ENCODE results near the gene SELENOM.

SELENOM gene, protein sequence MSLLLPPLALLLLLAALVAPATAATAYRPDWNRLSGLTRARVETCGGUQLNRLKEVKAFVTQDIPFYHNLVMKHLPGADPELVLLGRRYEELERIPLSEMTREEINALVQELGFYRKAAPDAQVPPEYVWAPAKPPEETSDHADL

DNA sequence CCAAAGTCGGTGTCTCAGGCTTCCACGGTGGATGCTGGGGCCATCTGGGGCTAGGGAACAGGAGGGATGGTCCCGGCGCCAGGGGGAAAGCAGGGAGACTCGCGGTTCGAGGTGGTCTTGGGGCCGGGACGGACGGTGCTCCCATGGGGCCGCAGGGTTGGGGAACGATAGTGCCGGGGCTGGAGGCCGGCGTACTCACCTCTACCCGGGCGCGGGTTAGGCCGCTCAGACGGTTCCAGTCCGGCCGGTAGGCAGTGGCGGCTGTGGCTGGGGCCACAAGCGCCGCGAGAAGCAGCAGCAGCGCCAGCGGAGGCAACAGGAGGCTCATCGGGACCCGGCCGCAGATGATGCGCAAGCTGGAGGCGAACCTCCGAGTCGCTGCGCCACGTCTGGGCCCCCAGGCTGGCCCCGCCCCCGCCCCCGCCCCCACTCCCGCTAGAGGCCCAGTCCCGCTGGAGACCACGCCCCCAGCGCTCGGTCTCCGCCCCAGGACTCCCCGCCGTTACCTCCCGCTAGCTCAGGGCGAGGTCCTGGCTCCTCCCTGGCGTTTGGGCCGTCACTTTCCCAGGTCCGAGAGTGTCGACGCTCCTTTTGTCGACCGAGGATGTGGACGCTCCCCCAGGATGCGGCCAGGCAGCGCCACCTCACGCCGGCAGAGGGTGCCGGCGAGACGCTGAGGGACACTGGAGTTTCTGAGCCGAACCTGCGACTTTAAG lies at the start of gene SELENOM:
Gene SELENOM (minus strand): TSS at position 391 of the 716 bp plus-strand sequence. CDS start 63 bp downstream, at position 328.
- DNase-seq (ENCODE audit: low spot score) = peak; percentile 99

DNA sequence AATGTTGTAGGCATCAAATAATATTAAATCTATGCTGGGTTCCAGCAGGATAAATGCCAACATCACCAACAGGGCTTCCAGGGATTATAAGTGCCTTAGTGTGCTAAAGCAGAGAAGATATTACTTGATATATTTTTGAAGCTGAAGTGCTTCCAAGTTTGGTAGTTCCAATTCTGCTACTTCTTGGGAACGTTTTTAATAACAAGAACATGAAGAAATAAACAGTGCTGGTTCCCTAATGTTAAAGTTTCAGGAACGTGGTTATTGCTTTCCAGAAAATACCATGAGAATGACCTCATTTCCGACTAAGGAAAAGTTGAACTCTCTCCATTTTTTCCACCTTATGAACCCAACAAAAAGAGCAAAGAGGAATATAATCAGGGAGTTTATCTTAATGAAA lies 48.1 kb upstream of the SELENOM start:
- peak; percentile 13 for DNase-seq (ENCODE audit: low spot score)

DNA sequence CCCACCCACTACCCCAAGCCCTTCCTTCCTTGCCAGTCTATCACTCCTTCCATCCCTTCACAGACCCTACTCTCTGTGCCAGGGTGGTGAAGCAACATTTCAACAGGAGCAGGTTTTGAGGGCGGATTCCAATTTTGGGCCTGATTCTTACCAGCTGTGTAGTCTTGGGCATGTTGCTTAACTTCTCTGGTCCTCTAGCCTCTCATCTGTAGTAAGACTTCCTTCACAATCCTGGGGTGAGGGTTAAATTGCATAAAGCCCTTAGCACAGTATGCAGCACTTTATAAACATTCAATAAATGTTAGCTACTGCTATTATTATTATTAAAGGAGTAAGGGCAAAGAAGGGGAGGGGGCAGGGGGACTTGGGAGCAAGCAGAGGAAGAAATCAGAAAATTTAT lies 47.6 kb upstream of the SELENOM start:
- peak; percentile 4 for DNase-seq (ENCODE audit: low spot score)

DNA sequence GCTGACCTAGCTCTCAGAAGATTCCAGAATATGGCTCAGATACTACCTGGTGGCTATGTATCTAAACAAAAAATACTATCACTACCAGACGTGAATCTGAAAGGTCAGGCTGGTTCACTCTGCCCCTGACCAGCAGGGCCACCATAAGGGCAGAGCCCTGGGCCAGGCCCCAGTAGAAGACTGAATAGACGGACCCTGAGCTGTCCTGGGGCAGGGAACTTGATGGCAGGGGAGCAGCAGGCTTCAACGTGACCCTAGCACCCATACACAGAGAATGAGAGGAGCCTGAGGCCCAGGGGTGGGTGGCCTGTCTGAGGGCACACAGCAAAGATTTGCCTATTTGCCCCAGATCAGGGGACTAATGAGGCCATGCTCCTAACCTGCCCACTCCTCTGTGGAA lies 46.0 kb upstream of the SELENOM start:
- no peak for DNase-seq (ENCODE audit: low spot score)

DNA sequence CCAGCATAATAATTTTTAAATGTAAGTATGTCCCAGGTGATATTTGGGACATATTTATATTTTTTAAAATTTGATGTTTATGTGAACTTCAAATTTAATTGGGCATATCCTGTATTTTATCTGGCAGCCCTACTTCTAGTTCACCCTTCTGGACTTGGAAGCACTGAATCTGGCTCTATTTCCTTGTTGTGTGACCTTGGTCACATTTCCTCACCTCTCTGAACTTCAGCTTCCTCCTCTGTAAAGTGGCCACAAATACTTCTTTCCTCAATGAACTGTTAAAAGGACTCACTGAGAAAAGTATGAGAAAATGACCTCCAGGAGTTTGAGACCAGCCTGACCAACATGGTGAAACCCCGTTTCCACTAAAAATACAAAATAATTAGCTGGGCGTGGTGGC lies 44.5 kb upstream of the SELENOM start:
- no peak for DNase-seq (ENCODE audit: low spot score)

DNA sequence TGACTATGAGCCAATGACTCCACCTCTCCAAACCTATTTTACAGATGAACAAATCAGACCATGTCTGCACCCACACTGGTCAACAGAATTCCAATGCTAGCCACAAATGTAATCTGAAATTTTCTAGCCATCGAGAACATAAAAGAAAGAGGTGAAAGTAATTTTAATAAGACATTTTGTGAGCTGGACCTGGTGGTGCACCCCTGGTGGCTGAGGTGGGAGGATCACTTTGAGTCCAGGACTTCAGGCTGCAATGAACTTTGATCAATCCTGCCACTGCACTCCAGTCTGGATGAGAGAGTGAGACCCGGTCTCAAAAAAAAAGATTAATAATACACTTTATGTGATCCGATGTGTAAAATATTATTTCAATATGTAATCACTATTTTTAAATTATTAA lies 43.2 kb upstream of the SELENOM start:
- peak; percentile 10 for DNase-seq (ENCODE audit: low spot score)

DNA sequence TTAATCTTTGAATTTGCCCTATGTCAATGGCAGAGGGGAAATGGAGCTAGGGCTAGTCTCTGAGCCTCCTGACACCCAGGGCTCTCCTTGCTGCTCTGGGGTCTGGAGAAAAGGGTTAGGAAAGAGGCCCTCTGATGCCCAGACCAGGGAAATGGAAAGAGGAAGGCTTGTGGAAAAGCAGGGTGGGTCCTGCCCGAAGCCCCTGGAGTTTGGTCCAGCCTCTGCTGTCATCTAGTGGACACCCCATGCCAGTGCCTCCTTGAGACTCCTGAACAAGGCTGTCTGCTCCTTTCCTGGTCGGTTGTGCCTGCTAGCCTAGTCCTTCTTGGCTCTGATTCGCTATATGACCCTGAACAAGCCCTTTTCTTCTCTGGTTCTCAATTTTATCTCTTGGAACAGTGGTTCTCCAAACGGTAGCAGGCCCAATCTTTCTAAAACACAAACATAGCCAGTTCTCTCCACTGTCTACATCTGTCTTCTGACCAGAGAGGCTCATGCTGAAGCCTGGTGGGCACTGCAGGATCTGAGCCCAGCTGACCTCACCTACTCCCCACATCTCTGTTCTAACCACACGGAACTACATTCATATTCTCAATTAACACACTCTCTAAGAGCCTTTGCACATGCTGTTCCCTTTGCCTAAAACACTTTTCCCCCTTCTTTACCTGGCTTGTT lies 41.7 kb upstream of the SELENOM start:
- peak; percentile 93 for DNase-seq (ENCODE audit: low spot score)

DNA sequence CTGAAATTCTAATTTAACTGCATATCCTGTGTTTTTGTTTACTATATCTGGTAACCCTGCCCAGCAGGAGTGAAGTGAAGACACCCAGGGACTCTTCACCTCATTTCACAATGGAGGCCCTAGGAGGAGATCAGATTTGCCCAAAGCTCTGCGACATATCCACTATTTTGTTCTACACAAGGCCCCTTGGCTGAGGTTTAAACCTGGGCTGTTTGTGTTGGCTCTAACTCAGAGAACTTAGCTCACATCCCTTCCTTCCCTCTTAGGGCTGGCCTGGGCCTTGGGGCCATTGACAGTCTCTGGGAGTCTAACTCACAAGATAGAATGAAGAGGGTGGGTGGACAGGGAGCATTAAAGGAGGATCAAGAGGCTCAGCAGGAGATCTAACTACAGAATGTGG lies 41.1 kb upstream of the SELENOM start:
- peak; percentile 15 for DNase-seq (ENCODE audit: low spot score)

DNA sequence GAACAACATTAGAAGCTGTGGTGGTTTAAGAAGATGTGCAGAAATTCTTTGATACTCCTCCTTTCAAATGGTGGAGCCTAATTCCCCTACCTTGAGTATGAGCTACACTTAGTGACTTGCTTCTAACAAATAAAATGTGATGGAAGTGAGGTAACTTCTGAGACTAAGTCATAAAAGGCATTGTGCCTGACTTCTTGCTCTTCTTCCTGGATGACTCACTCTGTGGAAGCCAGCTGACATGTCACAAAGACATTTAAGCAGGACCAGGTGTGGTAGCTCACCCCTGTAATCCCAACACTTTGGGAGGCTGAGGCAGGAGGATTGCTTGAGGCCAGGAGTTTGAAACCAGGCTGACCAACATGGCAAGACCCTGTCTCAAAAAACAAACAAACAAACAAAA lies 36.9 kb upstream of the SELENOM start:
- no peak for DNase-seq (ENCODE audit: low spot score)

DNA sequence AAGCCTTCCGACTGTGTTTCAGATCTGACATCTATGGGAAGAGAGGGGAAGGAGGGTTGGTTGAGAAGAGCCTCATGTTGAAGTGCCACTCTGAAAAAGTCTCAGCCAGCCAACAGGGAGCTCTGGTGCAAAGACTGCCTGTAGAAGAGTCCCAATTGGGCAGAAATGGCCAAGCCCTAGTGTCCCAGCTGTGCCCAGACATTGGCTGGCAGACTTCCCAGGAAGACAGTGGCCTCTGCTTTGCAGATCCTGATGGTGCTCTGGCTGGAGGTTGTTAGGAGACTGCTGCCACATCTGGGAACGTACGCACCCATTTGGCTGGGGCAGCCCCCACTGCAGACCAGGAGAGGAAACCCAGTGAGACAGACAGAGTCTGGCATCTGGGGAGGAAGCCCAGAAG lies 36.2 kb upstream of the SELENOM start:
- no peak for DNase-seq (ENCODE audit: low spot score)

DNA sequence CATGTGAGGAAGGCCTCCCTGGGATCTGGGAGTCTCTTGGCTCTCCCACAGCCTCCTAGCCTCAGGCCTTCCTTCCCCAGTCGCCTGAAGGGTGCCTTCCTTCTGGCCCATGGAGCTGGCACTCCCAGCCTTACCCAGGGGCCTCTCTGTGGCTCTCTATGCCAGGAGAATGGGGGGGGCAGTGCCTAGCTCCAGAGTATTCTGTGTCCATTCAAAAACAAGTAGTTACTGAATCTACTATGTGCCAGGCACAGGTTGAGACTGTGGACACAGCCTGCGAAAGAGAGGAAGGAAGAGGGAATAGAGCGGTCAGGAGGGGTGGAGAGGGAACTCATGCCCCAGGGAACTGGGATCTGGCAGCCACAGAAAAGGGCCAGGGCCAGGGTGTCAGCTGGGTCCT lies 35.7 kb upstream of the SELENOM start:
- no peak for DNase-seq (ENCODE audit: low spot score)

DNA sequence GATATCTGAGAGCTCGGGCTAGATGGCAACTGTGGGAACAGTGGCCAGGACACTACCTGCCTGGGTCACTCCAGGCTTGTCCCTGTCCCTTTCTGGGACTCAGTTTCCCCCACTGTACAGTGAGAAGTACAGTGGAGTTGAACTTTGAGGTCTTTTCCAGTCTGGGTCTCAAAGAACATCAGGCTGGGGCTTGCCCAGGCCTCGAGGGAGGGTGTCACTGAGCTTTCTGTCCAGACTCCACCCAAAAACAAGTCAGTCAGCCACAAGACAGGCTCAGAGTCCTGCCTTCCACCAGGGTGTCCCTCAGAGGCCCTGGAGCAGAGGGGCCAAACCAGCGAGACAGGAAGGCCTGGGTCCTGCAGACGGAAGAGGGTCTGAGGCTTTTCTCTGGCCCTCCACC lies 34.9 kb upstream of the SELENOM start:
- DNase-seq (ENCODE audit: low spot score) = no peak

DNA sequence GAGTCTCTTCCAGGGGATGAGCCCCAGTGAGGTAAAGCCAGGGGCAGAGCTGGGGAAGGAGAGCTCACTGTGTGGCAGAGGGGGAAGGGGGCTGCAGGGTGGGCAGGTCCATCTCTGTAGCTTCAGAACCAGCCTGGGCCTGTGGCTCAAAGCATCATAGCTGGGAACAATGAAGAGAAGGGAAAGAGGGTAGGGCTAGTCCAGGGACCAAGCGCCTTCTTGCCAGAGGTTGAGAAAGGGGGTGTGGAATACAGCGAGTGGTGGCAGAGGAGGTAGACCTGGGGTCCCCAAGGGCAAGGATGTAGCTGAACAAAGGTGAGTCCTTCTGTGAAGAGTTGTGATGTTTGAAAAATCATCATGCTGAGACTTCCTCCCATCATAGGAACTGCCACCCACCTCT lies 34.2 kb upstream of the SELENOM start:
- DNase-seq (ENCODE audit: low spot score) = no peak

DNA sequence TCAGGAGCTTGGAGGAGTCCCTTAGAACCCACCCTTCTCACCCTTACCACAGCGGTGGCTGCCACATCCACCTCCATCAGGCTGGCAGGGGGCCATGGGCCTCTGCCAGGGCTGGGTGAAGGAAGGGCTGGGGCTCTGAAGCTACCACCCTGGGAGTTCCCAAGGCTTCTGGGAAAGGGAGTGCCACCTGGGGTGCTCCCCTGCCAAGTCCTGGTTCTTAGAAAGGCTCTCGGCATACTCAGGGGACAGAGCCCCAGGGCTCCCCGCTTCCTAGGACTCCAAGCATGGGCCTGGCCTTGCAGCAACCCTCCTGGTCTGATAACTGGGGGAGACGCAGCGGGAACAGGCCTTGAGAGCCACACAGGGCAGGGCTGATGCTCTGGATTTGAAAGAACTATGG lies 33.4 kb upstream of the SELENOM start:
- no peak for DNase-seq (ENCODE audit: low spot score)

DNA sequence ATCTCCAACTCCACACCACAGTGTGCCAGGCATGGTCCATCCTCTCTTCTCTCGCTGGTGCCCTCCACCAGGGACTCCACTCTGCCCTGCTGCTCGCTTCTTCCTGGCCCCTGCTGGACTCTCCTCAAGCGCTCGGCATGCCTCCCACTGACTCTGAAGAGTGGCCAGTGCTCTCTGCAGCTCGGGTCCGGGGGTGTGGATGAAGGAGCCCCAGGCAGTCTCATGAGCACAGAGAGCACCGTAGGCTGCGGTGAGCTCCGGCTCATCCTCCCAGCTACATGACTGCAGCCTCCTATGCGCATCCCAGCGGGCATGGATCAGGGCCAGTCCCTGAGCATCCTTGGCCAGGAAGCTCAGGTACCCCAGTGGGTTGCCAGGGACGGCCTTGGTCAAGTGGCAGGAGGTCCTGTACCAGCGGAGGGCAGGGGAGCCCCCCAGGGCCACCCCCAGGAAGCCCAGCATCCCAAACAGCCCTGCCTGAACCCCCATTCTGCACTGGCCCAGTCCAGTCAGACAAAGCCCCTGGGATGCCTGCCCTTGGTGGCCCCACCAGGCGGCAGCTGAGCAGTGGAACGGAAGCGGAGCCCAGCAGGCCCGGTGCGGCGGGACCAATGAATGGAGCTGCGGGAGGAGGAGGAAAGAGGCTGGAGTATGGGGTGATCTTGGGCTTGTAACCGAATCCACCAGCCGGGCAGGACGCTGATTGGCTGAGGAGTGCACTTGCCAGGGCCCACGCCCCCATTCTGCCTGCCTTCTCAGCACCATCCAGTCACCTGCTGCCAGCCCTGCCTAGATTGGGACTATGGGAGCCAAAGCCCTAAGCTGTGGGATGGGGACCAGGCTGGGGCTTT lies 32.7 kb upstream of the SELENOM start, which contains the start of gene PLA2G3:
Gene PLA2G3 (minus strand): TSS at position 643 of the 851 bp plus-strand sequence. CDS start 154 bp downstream, at position 489.
- peak; percentile 71 for DNase-seq (ENCODE audit: low spot score)

DNA sequence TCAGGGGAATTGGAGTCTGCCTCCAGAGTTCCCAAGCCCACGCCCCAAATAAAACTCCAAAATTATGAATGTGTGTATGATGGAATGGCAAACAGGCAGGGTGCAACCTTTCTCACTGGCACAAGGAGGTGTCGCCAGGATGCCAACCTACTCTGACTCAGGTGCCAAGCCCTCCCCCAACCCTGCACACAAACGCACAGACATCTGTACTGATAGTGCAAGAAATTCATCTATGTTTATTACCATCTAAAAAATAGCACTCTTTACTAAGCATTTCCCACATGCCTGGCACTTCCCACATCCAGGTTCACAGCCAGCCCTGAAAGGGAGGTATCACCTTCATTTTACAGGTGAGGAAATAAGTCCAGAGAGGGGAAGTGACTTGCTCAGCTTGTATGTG lies 31.7 kb upstream of the SELENOM start:
- DNase-seq (ENCODE audit: low spot score) = no peak

DNA sequence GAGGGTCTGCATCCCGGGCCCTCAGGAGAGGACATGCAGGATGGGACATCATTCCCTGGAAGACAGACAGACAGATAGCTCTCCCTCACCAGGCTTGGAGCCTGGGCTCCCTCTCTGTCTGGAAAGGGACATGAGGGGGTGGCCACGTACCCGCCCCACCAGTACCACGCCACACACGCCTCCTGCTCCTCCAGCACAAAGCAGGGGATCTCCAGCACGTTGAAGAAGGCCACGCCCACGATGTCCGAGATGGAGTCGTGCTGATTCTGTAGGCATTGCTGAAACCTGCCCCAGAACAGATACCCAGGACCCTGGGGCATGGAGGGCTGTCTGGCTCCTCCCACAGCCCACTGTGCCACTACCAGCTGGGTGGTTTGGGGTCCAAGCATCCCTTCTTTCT lies 30.8 kb upstream of the SELENOM start:
- no peak for DNase-seq (ENCODE audit: low spot score)

DNA sequence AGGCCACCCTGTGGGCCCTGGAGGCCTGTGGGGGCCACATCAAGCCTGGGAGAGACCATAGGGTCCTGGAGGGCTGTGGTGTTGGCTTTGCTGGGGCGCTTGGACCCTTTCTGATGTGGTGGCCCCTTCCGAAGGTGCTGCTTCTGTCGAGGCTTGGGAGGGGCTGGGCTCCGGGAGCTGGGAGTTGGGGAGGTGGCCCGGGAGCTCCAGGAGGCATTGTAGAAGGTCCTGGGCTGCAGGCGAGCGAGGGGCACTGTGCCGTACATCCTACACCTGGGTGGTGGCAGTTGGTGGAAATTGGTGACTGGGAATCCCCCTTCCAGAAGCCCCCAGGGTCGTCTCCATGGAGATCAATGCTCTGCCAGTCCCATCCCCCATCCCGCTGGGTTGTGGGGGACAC lies 30.4 kb upstream of the SELENOM start:
- DNase-seq (ENCODE audit: low spot score) = no peak

DNA sequence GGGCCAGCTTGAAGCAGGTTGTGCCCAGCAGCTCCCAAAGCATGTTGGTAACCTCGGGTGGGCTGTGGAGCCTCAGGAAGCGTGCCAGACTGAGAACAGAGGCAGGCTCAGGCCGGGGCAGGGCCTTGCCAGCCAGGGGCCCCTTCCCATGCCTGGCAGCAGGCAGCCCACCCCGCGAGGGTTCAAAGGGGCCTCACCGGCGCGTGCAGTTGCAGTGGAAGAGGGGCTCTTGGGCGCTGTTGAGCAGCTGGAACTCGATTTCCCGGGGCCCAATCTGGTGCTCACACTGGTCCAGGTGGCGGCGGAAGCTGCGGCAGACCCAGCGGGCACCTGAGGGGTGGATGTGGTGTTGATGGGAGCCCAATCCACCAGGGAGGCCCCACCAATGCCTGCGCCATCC lies 29.3 kb upstream of the SELENOM start:
- DNase-seq (ENCODE audit: low spot score) = no peak

DNA sequence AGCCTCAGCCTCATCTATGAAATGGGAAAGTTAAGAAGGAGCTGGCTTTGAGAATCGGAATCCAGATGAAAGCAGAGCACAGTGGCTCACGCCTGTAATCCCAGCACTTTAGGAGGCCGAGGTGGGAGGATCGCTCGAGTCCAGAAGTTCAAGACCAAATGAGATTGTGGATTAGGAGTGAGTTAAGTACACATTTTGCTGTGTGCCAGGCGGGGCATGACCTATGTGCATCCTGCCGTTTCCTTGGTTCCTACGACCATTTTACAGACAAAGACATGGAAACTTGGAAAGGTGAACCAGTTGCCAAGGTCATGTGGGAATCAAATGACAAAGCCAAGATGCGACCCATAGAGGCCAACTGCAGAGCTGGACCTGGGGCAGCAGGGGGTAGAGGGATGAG lies 28.8 kb upstream of the SELENOM start:
- no peak for DNase-seq (ENCODE audit: low spot score)

DNA sequence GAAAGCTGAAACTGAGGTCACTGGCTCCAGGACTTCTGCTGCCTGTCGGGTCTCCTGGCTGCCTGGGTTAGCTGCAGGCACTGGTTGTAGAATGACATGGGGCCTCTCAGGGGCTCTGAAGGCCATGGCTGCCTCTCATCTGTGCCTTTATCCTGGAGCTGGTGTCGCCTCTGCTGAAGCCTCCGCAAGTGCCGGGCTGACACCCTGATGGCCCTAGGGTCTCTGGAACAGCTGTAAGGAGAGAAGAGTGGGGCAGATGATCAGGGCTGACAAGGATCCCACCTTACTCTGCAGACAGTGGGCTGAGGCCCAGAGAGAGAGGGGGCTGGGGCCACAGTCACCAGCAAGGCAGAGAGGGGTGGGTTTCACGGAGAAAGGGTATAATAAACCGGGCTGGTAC lies 28.3 kb upstream of the SELENOM start:
- DNase-seq (ENCODE audit: low spot score) = no peak

DNA sequence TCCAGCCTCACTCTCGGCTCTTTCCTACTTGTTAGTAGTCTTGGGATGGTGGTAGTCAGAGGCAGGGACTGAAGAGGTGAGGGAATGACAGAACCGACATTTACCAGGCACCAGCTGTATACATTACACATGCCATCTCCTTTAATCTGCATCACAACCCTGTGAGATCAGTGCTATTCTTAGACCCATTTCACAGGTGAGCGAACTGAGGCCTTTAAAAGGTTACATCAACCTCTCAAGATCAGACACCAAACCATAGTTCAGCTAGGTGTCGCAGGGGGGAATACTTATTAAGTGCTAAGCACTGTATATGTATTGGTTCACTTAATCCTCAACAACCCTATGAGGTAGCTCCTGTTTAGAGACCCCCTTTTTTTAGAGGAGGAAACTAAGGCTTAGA lies 27.3 kb upstream of the SELENOM start:
- no peak for DNase-seq (ENCODE audit: low spot score)

DNA sequence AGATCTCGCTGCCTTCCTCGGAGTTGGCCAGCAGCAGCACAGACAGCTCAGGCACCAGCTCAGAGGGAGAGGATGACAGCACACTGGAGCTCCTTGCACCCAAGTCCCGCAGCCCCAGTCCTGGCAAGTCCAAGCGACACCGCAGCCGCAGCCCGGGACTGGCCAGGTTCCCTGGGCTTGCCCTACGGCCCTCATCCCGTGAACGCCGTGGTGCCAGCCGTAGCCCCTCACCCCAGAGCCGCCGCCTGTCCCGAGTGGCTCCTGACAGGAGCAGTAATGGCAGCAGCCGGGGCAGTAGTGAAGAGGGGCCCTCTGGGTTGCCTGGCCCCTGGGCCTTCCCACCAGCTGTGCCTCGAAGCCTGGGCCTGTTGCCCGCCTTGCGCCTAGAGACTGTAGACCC lies 26.5 kb upstream of the SELENOM start:
- DNase-seq (ENCODE audit: low spot score) = no peak
